Hepatocyte (in vitro differentiated cells): ENCODE results near the gene MGME1.

ENCODE experiments used
- CTCF ChIP-seq: fragments of 200-600 bp; sonication (generic); IDR thresholded peaks from 2 replicates; pipeline ENCODE4 v1.5.1; 2016; ENCODE audit warnings: antibody characterized with exemption, mild to moderate bottlenecking; ENCODE audit not compliant: poor library complexity
- EZH2 ChIP-seq: fragments of 200-600 bp; sonication (generic); IDR thresholded peaks from 2 replicates; pipeline ENCODE4 v1.6.1; 2016; ENCODE audit warnings: antibody characterized with exemption, mild to moderate bottlenecking, borderline replicate concordance

GRCh38 chr20:17976305-17976704, 7.5 kb downstream of the MGME1 start:
- TF ChIP-seq CTCF (no peak), EZH2 (no peak)
